HG02970 (cell line): ENCODE results near the gene PVALB.
A peak's percentile ranks its signal among the peaks of the same experiment; 100 is the strongest.

Experiments
- ATAC-seq: cut with Tn5 transposase; IDR thresholded peaks from one replicate; pipeline ENCODE4 v1.9.1; 2021; ENCODE audit warnings: mild to moderate bottlenecking, moderate library complexity, moderate number of reproducible peaks; ENCODE audit not compliant: unreplicated experiment, low FRiP score

The PVALB gene

DNA sequence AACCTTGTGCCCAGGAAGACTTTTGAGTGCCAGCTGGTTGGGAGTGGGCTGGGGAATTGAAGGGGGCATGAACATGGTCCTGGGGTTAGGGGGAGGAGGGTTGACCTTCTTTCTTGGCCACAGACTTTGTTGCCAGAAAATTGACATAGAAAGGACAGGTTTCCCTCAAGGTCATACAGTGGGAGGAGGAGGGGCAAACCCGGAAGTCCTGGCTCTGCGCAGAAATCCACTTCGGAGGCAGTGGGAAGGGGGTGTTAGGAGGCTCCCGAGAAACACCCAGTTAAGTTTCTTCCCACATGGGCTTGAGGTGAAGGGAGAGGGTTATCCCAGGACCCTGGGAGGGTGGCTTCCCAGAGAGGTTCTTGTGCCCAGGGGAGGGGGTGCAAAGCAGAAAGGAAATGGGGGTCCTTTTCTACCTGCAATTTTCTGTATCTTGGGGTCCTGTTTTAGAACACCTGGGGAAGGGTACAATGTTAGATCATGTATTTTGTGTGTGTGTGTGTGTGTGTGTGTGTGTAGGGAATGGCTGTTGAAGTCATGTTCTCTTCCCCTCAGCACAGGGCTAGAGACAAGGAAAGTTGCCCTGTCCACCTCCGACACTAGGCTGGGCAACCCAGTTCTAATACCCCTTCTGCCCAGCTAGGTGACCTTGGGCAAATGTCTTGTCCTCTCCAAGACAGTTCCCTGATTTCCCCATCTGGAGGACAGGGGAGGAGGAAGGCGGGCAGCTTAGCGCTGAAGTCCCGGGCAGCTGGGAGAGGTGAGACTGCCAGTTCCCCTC, 1.1 kb downstream of the PVALB start:
- no peak for ATAC-seq

DNA sequence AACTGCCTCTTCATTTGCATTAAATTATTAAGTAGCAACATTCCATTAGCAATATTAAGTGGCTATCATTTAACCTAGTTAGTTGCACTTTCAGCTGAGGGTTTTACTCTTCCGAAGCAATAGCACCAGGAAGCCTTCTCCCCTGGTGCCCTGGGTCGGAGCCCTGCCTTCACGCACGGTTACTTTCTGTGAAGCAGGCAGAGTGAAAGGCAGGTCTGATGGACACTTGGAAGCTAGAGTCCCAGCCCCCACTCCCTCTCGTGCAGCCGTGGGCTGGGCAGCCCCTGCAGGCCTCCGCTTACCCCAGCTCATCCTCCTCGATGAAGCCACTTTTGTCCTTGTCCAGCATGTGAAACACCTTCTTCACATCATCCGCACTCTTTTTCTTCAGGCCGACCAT, 2.0 kb downstream of the PVALB start:
- no peak for ATAC-seq

DNA sequence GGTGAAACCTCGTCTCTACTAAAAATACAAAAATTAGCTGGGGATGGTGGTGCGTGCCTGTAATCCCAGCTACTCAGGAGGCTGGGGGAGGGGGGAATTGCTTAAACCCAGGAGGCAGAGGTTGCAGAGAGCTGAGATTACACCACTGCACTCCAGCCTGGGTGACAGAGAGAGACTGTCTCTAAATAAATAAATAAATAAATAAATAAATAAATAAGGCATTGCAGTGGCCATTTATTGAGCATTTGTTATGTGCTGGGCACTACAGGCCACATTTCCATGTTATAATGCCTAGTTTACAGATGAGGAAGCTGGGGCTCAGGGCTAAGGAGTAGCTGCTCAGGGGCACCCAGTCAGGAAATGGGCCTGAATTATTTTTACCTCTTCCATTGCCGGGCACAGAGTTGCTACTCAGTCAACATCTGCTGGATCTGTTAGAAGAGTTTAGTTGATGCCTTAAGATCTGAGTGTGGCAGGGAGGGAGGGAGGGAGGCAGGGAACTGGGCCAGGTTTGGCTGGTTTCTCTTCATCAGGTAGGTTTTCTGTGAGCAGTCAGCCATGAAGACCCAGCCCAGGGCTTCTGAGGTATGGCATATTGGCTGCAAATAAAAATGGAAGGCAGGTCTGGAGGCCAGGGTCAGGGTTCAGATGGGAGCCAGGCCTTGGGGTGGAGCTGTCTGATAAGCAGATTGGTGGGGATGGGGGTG, 5.6 kb downstream of the PVALB start:
- ATAC-seq, result no peak

DNA sequence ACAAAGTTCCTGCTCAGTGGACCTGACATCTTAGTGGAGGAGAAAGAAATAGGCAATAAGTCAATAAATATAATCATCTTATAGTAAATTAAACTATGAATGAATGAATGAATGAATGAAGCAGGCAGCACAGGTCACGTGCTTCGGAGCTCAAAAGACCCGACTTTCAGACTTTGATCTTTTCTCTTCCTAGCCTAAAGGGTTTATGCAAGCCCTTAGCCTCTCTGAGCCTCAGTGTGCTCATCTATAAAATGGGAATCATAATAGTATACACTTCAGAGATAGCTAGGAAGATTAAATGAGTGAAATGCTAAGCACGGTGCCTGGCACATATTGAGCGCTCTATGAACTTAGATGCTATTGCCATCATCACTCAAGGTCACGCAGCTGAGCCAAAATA, 7.5 kb downstream of the PVALB start:
- no peak for ATAC-seq

DNA sequence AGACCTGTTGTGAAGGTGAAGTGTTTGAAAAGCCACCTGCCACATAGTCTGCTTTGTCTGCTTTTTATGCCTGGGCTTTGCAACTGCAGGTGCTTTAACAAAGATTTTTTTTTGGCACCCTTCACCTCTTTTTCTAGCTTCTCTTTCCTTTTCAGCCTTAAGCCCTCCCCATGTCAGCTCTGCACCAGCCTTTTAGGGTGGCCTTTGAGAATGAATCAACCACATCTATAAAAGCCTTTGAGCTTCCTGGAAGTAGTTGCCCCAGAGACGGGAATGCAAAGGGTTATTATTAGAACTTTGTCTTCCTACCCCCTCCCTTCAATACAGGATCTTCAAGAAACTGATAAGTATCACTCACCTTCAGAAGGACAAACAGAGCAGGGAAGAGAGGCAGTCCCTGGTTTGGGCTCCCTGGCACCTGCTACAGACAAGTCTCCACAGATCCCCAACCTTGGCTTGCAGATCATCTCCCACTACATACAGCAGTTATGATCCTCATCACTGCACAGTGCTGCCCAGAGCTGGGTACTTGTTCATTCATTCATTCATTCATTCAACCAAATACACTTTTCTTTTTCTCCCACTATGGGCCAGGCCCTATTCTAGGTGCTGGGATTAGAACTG, 8.0 kb downstream of the PVALB start:
- no peak for ATAC-seq

DNA sequence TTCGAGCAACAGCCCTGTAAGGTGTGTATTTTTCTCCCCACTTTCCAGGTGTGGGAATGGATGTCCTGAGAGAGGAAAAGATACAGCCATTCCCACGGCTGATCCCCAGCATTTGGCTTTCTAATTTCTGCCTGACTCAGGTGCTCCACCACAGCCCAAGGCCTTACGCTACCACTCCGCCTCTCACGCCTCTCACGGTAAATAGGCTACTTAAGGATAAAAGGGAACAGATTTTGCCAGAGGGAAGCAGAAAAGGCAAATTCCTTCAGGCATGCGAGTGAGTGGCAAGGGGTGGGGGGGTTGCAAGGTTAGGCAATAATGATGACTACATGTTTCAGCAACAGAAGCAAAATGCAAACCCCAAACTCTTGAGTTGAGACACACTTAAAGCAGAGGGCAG, 9.2 kb downstream of the PVALB start:
- no peak for ATAC-seq

DNA sequence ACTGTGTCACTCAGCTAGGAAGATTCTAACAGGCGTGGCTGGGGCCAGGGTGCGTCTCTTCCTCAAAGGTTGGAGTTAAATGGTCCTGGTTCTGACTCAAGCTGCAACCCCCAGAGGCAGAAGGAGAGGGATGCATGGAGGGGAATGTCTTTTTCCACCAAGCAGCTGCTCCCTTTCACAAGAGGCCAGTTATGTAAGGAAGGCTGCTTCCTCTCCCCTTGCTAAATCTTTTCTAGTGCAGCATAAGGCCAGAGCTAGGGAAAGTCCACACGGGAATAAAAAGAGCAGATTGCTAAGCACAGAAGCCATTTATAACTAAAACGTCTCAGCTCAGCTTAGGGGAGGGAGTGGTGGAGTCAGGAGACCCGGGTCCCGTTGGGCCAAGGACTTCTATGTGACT, 10.0 kb downstream of the PVALB start:
- no peak for ATAC-seq

DNA sequence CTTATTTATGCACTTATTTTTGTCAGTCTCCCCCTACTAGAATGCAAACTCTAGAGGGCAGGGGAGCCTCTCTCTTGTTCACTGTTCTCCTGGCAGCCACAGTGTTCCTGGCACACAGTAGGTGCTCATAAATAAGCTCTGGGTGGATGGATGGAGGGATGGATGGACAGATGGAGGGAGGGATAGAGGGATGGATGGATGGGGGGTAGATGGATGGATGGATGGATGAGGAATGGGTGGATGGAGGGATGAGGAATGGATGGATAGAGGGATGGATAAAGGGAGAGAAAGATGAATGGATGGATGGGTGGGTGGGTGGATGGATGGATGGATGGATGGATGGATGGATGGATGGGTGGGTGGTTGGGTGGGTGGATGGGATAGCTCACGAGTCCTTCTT, 13.5 kb downstream of the PVALB start:
- no peak for ATAC-seq

DNA sequence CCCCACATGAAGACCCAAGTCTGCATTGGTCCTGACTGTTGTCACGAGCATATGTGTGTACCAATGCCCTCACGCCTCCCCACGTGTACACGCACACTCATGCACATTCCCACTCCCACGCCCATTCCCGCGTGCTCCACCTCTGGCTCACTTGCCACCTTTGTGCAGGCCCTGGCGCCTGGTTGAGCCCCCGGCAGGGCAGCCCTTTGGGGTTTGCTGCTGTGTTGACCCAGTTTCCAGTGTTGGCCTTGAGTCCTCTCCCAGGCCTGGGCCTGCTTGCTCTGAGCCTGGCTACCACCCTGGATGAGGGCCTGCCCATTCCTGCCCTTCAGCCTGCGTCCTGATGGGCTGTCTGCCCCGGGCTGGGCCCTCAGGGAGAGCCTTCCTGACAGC, 18.2 kb downstream of the PVALB start:
- ATAC-seq, result no peak

DNA sequence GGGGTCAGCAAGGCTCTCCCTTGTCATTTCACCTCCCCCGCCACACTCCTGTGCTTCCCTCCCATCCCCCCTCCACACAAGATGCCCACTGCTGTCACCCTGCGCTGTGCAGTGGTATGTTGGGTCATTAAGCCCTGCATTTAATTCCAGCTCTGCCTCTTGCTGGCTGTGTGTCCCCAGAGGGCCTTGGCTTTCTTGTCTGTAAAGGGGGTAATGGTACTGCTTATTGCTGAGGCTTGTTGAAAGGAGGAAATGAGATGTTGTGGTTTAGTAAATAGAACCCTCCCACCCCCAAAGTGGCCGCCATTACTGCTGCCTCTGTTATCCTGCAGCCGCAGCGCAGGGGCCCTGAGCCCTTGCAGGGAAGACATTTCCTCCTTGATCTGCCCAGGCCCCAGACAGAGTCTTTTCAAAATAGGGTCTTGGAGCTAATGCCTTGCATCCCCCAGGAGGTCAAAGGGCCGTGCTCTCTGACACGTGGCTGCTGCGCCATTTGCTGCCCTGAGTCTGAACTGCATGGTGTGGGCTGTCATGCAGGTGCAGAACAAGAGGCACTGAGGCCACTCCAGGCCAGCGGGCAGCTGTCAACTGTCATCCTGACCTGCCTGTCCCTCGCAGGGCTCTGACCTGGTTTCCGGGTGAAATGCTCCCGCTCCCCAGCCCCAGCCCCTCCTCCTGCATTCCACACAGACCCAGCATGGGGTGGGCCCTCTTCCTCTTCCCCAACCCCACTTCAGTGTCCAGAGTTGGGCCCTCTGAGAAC, 18.7 kb downstream of the PVALB start:
- ATAC-seq, result no peak

DNA sequence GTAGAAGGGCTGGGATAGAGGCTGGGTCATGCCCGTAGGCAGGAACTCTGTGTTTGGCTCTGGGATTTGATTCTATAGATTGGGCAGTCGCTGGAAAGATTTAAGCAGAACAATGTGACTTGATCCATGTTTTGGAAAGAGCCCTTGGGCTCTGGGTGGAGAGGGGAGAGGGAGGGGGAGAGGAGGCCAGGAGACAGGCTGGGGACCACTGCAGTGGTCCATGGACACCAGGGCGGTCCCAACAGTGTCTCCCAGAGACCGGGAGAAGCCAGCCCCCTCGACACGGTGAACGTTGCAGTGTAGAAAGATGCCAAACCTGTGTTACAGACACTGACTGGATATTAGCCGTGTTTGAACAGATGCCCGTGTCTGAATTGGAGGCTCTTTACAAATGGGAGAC, 19.5 kb downstream of the PVALB start:
- ATAC-seq, result no peak

DNA sequence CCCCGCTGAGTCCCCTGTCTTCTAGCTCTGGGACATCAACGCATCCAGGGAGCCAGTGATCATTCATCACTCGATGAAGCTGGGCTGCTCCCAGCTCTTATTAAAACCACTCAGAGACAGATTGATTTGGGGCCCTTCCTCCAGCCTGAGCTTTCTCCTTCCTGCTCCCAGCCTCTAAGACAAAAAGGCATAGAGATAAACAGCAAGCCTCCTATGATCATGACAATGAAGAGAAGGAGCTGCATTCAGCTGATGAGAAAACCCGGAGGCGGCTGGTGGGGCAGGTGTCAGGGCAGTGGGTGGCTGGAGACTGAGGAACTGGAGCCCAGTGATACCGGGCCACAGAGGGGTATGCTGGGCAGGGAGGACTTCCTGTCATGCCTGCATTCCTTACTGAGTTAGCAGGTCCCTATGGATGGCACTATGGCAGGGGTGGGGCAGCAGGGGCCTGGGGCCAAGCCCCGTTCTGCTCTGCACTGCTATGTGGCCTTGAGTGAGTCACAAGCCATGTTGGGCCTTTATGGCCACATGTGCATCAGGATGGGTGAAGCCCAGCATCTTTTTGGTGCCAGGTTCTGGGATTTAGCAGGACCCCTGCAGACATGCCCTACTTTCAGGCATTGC, 20.2 kb downstream of the PVALB start:
- ATAC-seq, result no peak

DNA sequence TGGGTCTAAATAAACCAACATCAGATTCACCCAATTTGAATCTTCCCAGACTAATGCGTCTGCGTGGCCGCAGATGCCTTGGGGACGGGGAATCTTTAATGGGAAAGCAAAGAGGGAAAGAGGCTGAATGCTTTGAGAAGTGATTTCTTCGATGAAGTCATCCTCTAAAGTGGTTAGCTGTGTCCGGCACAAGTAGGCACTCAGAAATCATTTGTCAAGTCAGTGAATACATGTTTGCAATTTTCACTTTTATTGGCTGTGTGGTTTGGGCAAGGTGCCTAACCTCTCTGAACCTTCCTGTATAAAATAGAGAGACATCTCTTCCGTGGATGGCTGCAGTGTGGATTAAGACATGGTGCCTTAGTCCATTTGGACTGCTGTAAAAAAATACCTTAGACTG, 21.2 kb downstream of the PVALB start:
- no peak for ATAC-seq

DNA sequence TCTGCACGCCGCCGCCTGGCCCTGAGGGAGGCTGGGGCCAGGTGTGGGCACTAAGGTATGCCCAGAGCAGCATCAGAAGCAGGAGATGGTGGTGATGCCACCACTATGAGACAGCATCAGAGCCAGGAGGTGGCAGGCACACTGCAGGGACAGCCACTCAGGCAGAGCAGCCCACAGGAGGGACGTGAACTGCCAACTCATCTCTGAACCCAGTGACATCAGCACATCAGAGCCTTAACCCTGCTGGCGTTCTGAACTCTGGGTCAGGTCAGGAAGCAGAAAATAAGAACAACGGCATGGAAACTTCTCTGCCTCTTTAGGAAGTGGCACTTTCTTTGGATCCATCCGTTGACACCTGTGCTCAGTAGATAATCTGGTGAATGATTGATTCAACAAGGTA, 26.2 kb downstream of the PVALB start:
- no peak for ATAC-seq

DNA sequence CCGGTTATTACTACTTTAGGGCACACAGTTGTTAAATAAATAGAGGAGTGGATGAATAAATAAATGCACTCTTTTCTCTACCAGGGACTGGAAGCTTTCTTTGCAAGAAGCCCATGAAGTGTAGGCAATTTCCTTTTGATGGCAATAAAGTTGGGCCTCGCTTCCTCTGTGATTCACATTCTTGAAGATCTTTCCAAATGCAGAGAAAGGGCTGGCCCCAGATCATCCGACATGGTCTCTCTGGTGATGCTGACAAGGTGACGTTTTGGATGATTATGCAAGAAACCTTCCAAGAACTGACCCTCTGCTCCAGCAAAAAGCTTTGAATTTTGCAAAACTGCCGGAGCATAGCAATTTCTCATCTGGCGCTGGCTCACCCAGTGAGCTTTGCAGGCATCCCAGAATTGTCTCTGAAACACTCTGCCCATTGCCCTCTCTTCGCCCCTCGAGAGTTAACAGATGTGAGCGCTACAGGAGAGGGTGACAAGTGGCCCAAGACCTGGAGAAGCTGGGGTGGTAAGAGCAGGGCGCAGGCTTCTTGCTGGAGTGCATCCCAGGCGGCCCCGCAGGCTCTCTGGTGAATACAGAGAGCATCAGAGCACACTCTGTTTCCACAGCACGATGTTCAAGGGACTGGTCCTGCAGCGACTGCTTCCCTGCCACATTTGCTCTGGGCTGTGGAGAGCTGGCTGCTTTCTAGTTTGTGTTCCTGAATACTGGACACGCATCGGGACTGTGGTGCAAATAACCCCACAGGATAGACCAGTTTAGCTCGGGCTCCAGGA, 29.4 kb downstream of the PVALB start:
- ATAC-seq, result no peak

DNA sequence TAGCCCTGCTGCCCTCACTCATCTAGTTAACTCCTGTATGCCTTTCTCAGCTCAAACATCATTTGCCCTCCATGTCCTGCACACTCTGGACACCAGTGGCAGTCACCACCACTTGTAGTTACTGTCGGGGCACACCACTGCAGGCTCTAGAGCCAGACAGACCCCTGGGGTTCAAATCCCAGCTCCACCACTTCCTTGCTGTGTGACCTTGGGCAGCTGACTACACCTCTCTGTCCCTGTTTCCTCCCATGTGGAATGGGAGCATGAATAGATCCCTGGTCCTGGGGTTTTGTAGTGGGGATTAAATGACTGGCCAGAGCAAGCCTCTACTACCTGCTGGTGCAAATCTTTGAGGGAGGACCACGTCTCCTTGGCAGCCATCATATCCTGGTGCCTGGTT, 33.1 kb downstream of the PVALB start:
- no peak for ATAC-seq

DNA sequence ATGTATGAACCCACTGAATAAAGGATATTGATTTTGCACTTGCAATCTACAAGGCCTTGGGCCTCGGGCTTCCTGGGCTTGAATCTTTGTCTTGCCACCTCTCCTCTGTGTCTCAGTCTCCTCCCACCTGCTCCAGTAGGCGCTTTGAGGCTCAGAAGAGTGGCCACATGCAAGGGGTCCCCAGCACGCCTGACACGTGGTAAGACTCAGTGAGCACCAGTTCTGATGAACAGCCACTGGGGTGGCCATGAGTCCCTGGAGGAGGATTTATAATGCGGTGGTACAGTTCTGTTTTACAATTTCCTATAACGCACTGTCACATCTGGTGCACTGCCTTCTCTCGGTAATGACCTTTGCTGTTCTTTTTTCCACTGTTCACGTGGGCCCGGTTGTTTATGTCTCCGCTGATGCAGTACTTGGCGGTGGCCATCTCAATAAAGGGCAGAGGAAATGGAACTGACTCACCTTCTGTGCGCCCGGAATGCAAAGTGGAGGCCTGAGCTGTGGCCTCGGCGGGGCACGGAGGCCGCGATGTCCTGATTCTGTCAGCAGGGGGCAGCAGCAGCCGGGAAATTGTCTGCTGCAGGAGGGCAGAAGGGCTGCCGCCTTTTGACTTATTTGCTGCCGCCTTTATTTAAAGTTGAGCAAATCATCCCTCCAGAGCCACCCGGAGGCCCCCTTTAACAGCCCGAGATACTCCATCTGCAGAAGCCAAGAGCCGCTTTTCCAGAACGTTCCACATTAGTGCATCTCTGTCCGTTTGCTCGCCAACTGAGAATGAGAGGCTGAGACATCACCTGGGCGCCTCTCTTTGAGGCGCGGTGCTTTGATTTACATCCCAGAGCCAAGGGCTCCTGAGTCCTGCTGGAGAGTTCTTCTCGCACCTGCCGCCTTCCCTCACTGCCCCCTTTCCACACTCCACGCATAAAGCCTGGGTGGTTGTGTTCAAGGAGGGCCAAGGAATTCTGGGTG, 34.9 kb downstream of the PVALB start:
- peak; percentile 79 for ATAC-seq

DNA sequence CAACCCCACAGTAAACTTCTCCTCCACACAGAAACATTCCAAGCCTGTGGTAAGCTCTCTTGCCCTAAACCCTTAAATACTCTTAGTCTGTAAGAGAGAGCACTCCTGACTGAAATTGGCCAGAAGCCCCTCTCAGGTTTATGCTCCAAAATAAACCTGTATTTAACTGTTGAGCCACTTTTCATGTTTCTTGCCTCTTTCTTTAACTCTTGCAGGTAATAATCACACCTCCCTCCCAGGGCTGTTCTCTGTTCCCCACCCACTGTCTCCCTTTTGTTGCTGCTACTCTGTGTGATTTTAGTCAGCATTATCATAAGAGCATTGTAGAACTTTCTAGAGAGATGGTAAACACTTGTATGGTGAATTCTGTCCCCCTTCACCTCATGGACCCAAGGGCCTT, 38.8 kb downstream of the PVALB start:
- no peak for ATAC-seq

DNA sequence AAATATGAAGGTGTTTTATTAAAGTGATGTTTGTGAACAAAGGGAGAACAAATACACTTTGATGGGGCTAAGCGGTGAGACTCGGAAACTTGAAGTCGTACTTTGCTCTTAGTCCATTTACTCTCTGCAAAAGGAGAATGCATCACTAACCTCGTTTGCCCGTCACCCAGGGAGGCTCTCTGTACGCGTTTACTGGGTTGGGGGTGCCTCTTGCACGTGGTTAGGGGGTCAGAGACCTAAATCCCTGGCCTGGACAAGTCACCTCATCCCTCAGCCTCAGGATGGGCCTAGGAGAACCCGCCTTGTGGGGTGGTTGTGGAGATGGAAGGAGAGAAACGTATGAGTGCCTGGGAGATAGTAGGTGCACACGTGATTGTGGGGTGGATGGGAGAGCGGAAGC, 40.1 kb downstream of the PVALB start:
- ATAC-seq, result no peak
